ENCODE data around the gene MFSD6. TPM values are rescaled to one million over a fixed set of nuclear protein-coding genes. Genes with fewer than 3 reads are reported as not detected.

Gene MFSD6
- polyA plus RNA-seq, 1 donor from 2014 or later: 11.8 TPM

DNA sequence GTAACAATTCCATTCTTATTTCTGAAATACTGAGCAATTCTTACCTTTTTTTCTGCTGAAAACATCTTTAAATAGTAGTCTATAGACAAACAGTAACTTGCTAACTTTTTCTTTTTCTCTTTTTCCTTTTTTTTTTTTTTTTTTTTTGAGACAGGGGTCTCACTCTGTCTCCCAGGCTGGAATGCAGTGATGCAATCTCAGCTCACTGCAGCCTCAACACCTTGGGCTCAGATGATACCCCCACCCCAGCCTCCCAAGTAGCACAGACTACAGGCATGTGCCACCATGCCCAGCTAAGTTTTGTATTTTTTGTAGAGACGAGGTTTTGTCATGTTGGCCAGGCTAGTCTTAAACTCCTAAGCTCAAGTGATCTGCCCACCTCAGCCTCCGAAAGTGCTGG, 42.2 kb downstream of the MFSD6 start:
- Histone ChIP-seq H4K20me1 (ENCODE audit: insufficient read depth) (no peaks in the 10 kb centered on the region), H3K9ac (ENCODE audit: low read length) (no peak overlapping the region), H3K27me3 (ENCODE audit: insufficient read depth, low read depth, low read length) (no peaks in the 10 kb centered on the region), H2AFZ (ENCODE audit: low read depth, low read length) (no peak overlapping the region), H3K79me2 (replicated peaks; ENCODE audit: insufficient read depth, low read length) (no peaks in the 10 kb centered on the region), H3F3A (ENCODE audit: insufficient read depth, low read length, poor library complexity, severe bottlenecking) (no peaks in the 10 kb centered on the region), H3K9me2 (ENCODE audit: insufficient read depth, low read length) (no peaks in the 10 kb centered on the region), H3K4me2 (ENCODE audit: low read length) (no peak overlapping the region), H3K9me3 (ENCODE audit: low read length) (no peaks in the 10 kb centered on the region), H3K36me3 (ENCODE audit: insufficient read depth, low read length) (no peaks in the 10 kb centered on the region), H3K27ac (ENCODE audit: low read length) (no peak overlapping the region), H3K4me3 (ENCODE audit: low read length) (no peak overlapping the region)
- TF ChIP-seq RAD21 (conservative IDR thresholded peaks at IDR 0.05): no peak
- TF ChIP-seq EZH2 (IDR thresholded peaks at IDR 0.05; ENCODE audit: borderline replicate concordance, insufficient read depth, low read length, poor library complexity, severe bottlenecking): no peak
- TF ChIP-seq CTCF (IDR thresholded peaks at IDR 0.05; ENCODE audit: poor library complexity, severe bottlenecking): no peak
- no peak for TF ChIP-seq TAF1 (IDR thresholded peaks at IDR 0.05; ENCODE audit: low read depth)
- TF ChIP-seq POLR2AphosphoS5 (IDR thresholded peaks at IDR 0.05): no peak

DNA sequence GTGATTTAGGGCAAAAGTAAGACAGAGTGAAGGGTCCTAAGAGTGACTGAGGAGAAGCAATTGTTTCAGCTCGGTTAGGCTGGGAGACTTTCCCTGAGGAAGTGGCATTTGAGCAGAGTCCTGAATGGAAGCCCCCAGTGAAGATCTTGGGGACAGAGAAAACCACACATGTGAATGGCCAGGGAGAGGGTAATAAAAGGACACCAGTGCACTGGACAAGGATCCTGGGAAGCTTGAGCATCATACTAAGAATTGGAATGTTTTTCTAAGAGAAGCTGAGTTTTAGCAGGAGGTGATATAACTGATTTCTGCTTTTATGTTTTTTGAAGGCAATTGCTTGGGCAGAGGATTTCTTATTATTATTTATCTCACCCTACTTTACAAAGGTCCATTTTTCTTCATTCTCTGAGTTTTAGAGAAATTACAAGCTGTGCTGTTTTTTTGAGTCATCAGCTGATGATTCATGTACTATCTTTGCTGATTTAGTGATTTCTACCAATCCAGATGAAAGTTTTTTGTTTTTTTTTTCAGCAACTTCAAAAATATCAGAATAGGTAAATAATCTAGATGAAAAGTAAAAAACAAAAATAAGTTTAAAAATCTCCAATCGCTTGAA, 43.5 kb downstream of the MFSD6 start:
- no peak for TF ChIP-seq TAF1 (IDR thresholded peaks at IDR 0.05; ENCODE audit: low read depth)
- no peak for TF ChIP-seq CTCF (IDR thresholded peaks at IDR 0.05; ENCODE audit: poor library complexity, severe bottlenecking)
- TF ChIP-seq RAD21 (conservative IDR thresholded peaks at IDR 0.05): no peak
- TF ChIP-seq SMC3 (conservative IDR thresholded peaks at IDR 0.05; ENCODE audit: poor library complexity): no peak
- no peak for TF ChIP-seq MXI1 (conservative IDR thresholded peaks at IDR 0.05; ENCODE audit: poor library complexity, severe bottlenecking)
- no peak for TF ChIP-seq EZH2 (IDR thresholded peaks at IDR 0.05; ENCODE audit: borderline replicate concordance, insufficient read depth, low read length, poor library complexity, severe bottlenecking)
- no peak for TF ChIP-seq REST (IDR thresholded peaks at IDR 0.05; ENCODE audit: borderline replicate concordance)
- TF ChIP-seq EP300 (conservative IDR thresholded peaks at IDR 0.05; ENCODE audit: poor library complexity, severe bottlenecking): no peak
- TF ChIP-seq POLR2AphosphoS5 (IDR thresholded peaks at IDR 0.05): no peak
- Histone ChIP-seq H3K27me3 (ENCODE audit: insufficient read depth, low read depth, low read length) (no peaks in the 10 kb centered on the region), H3K4me3 (ENCODE audit: low read length) (no peak overlapping the region), H3K79me2 (replicated peaks; ENCODE audit: insufficient read depth, low read length) (no peaks in the 10 kb centered on the region), H3K9me2 (ENCODE audit: insufficient read depth, low read length) (no peaks in the 10 kb centered on the region), H3F3A (ENCODE audit: insufficient read depth, low read length, poor library complexity, severe bottlenecking) (no peaks in the 10 kb centered on the region), H3K36me3 (ENCODE audit: insufficient read depth, low read length) (no peaks in the 10 kb centered on the region), H2AFZ (ENCODE audit: low read depth, low read length) (no peak overlapping the region), H3K27ac (ENCODE audit: low read length) (no peak overlapping the region), H3K9me3 (ENCODE audit: low read length) (no peaks in the 10 kb centered on the region), H3K9ac (ENCODE audit: low read length) (no peak overlapping the region), H4K20me1 (ENCODE audit: insufficient read depth) (no peaks in the 10 kb centered on the region), H3K4me2 (ENCODE audit: low read length) (no peak overlapping the region)

Data from neural cell (in vitro differentiated cells).